Left forelimb (tissue), 1 donor: Measurements from ENCODE around the gene RNU1-2.
"Not testable (repeated sequence)": the region's sequence is repeated elsewhere in the genome, so short reads cannot be mapped to it uniquely, and the experiment has no call there.

Experiments
- DNase-seq: peaks from one replicate; pipeline ENCODE4 v3.0.0-alpha.2; 2018; ENCODE audit warnings: low spot score

RNU1-2 gene

GRCh38 chr1:16895598-16896315 is at the start of gene RNU1-2:
RNU1-2 (plus strand) TSS chr1:16895980.
- DNase-seq = peak; percentile 91

DNA sequence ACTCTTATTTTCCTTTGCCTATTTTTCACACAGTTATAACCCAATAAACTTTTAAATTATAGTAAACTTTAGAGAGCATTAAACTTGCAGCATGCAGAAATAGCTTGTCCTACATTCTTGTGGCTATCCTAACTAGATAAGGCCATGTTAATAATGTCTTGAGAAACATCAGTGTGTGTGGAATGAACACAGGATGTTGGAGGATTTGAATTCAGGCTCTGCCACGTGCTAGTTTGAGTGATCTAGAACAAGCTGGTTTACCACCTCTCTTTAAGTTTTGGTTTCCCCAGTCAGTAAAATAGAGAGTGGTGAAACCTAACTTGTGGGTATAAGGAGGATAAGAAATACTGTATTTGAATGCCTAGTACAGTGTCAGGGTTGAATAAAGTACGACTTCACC is 39.6 kb upstream of the RNU1-2 start:
- DNase-seq = not testable (repeated sequence)

- DNase-seq = not testable (repeated sequence)
Observed at GRCh38 chr1:16859167-16860041, 36.4 kb upstream of the RNU1-2 start.

- DNase-seq = not testable (repeated sequence)
Observed at GRCh38 chr1:16860048-16860447, 35.7 kb upstream of the RNU1-2 start.

- DNase-seq = not testable (repeated sequence)
Observed at GRCh38 chr1:16861832-16862245, 33.9 kb upstream of the RNU1-2 start.

GRCh38 chr1:16862415-16862814 is 33.4 kb upstream of the RNU1-2 start:
- not testable (repeated sequence) for DNase-seq

DNA sequence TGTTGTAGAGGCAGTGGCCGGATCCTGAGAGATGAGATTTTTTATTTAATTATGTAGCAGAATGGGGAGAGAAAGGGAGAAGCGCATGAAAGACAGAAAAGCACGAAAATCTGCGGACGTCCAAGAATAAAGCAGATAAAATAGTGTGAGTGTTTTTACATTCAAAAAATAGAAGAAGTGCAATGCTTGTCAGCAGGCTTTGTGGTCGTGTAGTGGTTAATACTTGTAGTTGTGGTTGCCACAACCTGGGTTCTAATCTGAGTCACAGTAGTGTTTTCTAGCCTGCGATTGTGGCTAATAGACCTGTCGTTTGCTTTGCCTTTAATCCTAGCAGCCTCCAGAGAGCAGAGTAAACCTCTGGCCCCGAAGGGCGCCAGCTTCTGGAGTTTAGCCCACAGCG is 32.8 kb upstream of the RNU1-2 start:
- not testable (repeated sequence) for DNase-seq

GRCh38 chr1:16866926-16867707 is 28.7 kb upstream of the RNU1-2 start:
- not testable (repeated sequence) for DNase-seq

GRCh38 chr1:16868787-16869186 is 27.0 kb upstream of the RNU1-2 start:
- DNase-seq = not testable (repeated sequence)

DNA sequence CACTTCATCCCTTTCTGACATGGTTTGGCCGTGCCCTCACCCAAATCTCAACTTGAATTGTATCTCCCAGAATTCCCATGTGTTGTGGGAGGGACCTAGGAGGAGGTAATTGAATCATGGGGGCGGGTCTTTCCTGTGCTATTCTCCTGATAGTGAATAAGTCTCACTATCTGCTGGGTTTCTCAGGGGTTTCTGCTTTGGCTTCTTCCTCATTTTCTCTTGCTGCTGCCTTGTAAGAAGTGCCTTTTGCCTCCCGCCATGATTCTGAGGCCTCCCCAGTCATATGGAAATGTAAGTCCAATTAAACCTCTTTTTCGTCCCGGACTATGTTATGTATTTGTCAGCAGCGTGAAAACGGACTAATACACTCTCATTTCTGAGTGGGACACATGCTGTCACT is 25.8 kb upstream of the RNU1-2 start:
- DNase-seq = not testable (repeated sequence)

DNA sequence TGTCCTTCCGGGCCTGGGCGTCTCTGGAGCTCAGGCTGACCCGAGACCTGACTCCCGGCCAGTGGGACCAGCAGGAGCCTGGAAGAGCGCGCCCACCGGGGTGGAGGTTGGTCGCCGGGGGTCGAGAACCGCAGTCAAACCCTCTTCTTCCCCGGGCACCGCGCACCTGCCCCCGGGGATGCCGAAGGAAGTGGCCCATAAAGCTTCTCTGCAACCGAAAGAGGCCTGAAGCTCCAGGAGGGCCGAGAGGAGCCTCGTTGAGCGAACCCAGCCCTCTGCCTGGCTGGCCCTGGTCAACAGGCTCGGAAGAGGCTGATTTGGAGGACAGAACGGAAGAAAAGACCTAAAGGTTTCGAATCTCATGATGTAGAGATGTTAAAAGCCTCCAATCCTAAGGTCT is 24.6 kb upstream of the RNU1-2 start:
- DNase-seq = not testable (repeated sequence)

DNA sequence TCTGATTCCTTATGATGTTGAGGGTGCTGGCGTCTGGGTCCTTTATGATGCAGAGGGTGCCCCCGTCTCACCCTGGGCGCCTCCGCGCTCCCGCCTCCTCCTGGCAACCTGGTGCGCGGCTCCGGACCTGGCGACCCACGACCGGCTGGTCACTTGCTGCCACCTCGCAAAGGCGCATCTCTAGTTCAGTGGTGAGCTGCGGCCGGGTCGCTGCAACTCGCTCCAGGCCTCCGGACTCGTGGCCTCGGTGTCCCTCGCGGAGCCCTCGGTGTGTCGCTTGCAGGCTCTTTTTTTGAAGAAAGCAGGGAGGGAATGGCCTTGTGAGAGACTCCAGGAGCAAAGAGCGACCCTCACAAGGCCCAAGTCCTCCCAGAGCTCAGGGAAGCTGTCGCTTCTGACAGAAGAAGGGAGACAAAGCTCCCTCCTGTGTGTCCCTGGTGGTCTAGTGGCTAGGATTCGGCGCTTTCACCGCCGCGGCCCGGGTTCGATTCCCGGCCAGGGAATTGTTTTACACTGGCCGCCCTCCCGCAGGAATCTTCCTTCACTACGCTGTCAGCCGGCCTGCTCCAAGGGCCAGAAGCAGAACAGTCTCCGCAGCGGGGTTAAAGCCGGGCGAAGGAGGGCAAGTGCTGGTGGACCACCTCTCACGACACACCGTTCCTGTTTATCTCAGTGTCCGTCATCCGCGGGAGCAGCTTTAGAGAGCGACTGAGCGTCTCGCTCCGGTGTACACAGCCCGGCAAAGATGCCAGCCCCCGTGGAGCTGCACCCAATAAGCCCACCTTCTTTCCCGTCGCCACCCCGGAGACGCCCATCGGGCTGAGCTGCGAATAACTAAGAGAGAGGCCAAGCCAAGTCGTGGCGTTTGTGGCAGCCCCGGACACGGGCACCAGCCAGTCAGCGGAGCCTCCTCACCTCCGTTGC is 23.4 kb upstream of the RNU1-2 start:
- not testable (repeated sequence) for DNase-seq

DNA sequence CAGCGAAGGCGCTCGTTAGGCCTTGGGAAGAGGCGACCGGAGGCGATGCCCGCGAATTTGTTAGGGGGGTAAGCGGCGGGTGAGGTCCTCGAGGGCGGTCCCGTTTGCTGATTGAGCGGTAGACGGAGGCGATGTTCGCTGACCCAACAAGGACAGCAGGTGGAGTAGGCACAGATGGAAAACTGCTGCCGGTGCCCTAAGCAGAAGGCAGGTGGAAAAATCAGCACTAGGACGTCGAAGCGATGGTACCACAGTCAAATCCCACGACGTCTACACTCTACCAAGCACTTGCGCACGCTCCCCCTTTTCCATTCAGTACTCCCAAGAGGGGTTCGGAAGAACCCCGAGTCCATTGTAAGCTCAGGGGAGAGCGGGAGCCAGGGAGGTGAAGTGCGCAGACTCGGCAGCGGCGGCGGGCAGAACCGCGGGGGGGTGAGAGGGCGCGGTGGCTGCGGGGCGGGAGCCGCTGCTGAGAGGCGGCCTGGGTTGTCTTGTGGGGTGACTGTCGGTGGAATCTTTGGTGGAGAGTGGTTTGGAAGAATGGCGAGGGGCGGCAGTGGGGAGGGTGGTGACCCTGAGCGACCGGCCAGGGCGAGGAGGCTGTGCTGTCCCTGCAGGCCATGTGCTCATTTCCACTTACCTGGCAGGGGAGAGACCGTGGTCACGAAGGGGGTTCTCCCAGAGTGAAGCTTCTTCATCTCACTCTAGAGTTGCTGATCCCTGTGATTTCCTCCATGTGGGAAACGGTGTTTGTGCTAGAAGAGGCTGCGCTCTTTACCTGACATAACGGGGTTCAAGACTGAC is 22.5 kb upstream of the RNU1-2 start:
- not testable (repeated sequence) for DNase-seq

DNA sequence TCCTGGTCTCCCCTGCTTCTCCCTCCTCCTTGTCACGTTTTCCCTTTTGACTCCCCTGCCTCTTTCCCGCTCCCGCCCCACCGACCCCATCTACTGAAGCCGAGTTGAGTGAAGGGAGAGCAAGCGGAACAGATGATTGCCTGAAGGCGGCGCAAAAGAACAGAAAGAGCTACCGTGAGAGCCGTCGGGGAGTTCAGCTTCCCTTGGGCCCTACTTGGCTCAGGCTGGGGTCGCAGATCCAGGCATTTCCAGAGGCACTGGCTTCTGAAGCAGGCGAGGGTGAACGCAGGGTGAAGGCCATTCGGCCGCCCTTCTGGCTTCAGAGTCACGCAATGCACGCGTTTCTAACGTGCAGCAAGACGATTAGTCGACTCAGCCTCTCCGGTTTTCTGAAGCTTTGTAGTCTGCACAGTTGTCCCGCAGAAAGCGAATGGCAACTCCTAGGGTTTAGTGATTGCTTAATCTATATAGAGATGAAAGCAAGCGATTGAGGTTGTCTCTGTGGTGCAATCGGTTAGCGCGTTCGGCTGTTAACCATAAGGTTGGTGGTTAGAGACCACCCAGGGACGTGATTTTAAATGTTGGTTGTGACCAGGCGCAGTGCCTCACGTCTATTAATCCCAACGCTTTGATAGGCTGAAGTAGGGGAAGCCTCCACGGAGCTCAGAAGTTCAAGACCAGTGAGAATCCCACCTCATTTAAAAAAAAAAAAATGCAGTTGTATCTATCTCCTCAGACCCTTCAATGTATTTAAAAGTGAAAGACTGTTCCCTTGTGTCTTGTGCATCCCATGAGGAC is 20.6 kb upstream of the RNU1-2 start:
- DNase-seq = not testable (repeated sequence)

GRCh38 chr1:16881742-16882141 is 14.0 kb upstream of the RNU1-2 start:
- not testable (repeated sequence) for DNase-seq

- no peak for DNase-seq
Observed at GRCh38 chr1:16882986-16883385, 12.8 kb upstream of the RNU1-2 start.

DNA sequence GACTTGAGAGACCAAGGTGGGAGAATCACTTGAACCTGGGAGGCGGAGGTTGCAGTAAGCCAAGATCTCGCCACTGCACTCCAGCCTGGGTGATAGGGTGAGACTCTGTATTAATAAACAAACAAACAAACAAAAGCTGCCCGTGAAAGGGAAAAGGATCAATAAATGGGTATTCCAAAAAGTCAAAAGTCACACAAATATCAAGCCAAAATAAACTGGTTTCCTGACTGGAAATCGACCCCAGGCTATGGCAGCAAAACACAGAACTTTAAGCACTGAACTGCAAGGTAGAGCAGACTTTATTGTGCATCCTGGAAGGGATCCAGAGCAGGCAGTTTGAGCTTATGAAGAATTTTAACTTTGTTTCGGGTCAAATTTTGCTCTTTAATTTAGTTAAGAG is 11.3 kb upstream of the RNU1-2 start:
- DNase-seq = not testable (repeated sequence)

- no peak for DNase-seq
Observed at GRCh38 chr1:16886860-16887605, 8.7 kb upstream of the RNU1-2 start.
